Muscle of leg (tissue), 11 donors: ENCODE data around the gene NPAS2. TPM values are rescaled to one million over a fixed set of nuclear protein-coding genes. Genes with fewer than 3 reads are reported as not detected.

ENCODE experiments used
- DNase-seq: peaks from one replicate; pipeline ENCODE4 v3.0.0; 2013
- H3K27ac ChIP-seq: one replicate; pipeline ENCODE4 v1.5.1; 2013; ENCODE audit warnings: mild to moderate bottlenecking, low read length, control low read depth
- H3K27me3 ChIP-seq: one replicate; pipeline ENCODE4 v1.6.1; 2013; ENCODE audit warnings: low read length; ENCODE audit not compliant: control insufficient read depth, insufficient read depth
- H3K36me3 ChIP-seq: one replicate; pipeline ENCODE4 v1.6.1; 2013; ENCODE audit warnings: low read length; ENCODE audit not compliant: control insufficient read depth, insufficient read depth
- H3K4me1 ChIP-seq: one replicate; pipeline ENCODE4 v1.6.1; 2013; ENCODE audit warnings: low read length; ENCODE audit not compliant: control insufficient read depth, insufficient read depth
- H3K4me3 ChIP-seq: one replicate; pipeline ENCODE4 v1.5.1; 2013; ENCODE audit warnings: low read length, control low read depth
- H3K9me3 ChIP-seq: replicated peaks from 2 replicates; pipeline ENCODE4 v1.6.1; 2013; ENCODE audit warnings: low read depth, low read length; ENCODE audit not compliant: control insufficient read depth
- WGBS: methylation state at CpG from one replicate; pipeline ENCODE4 v1.1.5; 2013; ENCODE audit warnings: missing lambda C conversion rate; ENCODE audit not compliant: insufficient coverage; 5-methylcytosine and 5-hydroxymethylcytosine counted together
- polyA plus RNA-seq, 8 donors: library from polyadenylated mRNA; unstranded; fragments of 120-200 nt; gene quantifications; one replicate each; pipeline versions ENCODE4 v1.2.1 to v1.2.3, GENCODE V29; 2013; ENCODE audit warnings: inconsistent platforms in 1 of 8, low replicate concordance in 1 of 8; ENCODE audit not compliant: insufficient read length in 8 of 8, insufficient read depth in 1 of 8
- total RNA-seq: library from RNA; stranded (reverse); fragments of 120-200 nt; gene quantifications from one replicate; pipeline ENCODE4 v1.2.4, GENCODE V29; 2013

The NPAS2 gene
- total and polyA plus RNA-seq, 9 donors: 2.9 to 18.5 (median 8.9) TPM

GRCh38 chr2:100879296-100879695, 59.4 kb downstream of the NPAS2 start:
- Histone ChIP-seq H3K36me3 (no peaks in the 10 kb centered on the region), H3K4me3 (no peak overlapping the region), H3K4me1 (peaks cover 12% of the 10 kb centered on the region), H3K27me3 (no peaks in the 10 kb centered on the region), H3K27ac (no peak overlapping the region), H3K9me3 (peaks cover 2% of the 10 kb centered on the region)
- 70% methylated on average over 2 of the region's 3 CpGs for WGBS
- DNase-seq: no peak

- H3K27me3 ChIP-seq: no peaks in the 10 kb centered on the region
- no CpG with 5 or more reads among the region's 5 CpGs for WGBS
- DNase-seq: no peak
- H3K36me3 ChIP-seq: no peaks in the 10 kb centered on the region
- peaks cover 12% of the 10 kb centered on the region for H3K4me1 ChIP-seq
- H3K4me3 ChIP-seq: no peak overlapping the region
- no peaks in the 10 kb centered on the region for H3K9me3 ChIP-seq
- H3K27ac ChIP-seq: no peak overlapping the region
These were observed 60.1 kb downstream of the NPAS2 start for GRCh38 chr2:100880036-100880435.

- Histone ChIP-seq H3K36me3 (no peaks in the 10 kb centered on the region), H3K27me3 (no peaks in the 10 kb centered on the region), H3K4me3 (no peak overlapping the region), H3K9me3 (no peaks in the 10 kb centered on the region), H3K27ac (no peak overlapping the region), H3K4me1 (peaks cover 12% of the 10 kb centered on the region)
- 76% methylated on average over 5 of the region's 7 CpGs for WGBS
- DNase-seq: no peak
These were observed 60.8 kb downstream of the NPAS2 start for GRCh38 chr2:100880730-100881129.

- Histone ChIP-seq H3K27ac (no peak overlapping the region), H3K4me3 (no peak overlapping the region), H3K27me3 (no peaks in the 10 kb centered on the region), H3K9me3 (no peaks in the 10 kb centered on the region), H3K4me1 (peaks cover 5% of the 10 kb centered on the region), H3K36me3 (no peaks in the 10 kb centered on the region)
- DNase-seq: no peak
- WGBS: 84% methylated on average over 6 of the region's 11 CpGs
These were observed 63.0 kb downstream of the NPAS2 start for GRCh38 chr2:100882645-100883613.

- no peak overlapping the region for H3K27ac ChIP-seq
- H3K4me1 ChIP-seq: peaks cover 2% of the 10 kb centered on the region
- no peaks in the 10 kb centered on the region for H3K9me3 ChIP-seq
- H3K27me3 ChIP-seq: no peaks in the 10 kb centered on the region
- no peak for DNase-seq
- WGBS: no CpG with 5 or more reads among the region's 3 CpGs
- H3K4me3 ChIP-seq: no peak overlapping the region
- H3K36me3 ChIP-seq: no peaks in the 10 kb centered on the region
These were observed 64.2 kb downstream of the NPAS2 start for GRCh38 chr2:100884145-100884621.

GRCh38 chr2:100886085-100886484, 66.1 kb downstream of the NPAS2 start:
- no peak overlapping the region for H3K4me3 ChIP-seq
- no peaks in the 10 kb centered on the region for H3K27me3 ChIP-seq
- 67% methylated on average over 1 of the region's 4 CpGs for WGBS
- H3K36me3 ChIP-seq: no peaks in the 10 kb centered on the region
- H3K4me1 ChIP-seq: peaks cover 2% of the 10 kb centered on the region
- no peak overlapping the region for H3K27ac ChIP-seq
- no peak for DNase-seq
- H3K9me3 ChIP-seq: no peaks in the 10 kb centered on the region

GRCh38 chr2:100887039-100887578, 67.2 kb downstream of the NPAS2 start:
- Histone ChIP-seq H3K4me3 (no peak overlapping the region), H3K27ac (no peak overlapping the region), H3K9me3 (no peaks in the 10 kb centered on the region), H3K4me1 (peaks cover 2% of the 10 kb centered on the region), H3K27me3 (no peaks in the 10 kb centered on the region), H3K36me3 (no peaks in the 10 kb centered on the region)
- 65% methylated on average over 2 of the region's 11 CpGs for WGBS
- DNase-seq: no peak

- H3K27me3 ChIP-seq: no peaks in the 10 kb centered on the region
- H3K9me3 ChIP-seq: no peaks in the 10 kb centered on the region
- DNase-seq: no peak
- H3K4me1 ChIP-seq: peaks cover 2% of the 10 kb centered on the region
- 92% methylated on average over 11 of the region's 14 CpGs for WGBS
- no peaks in the 10 kb centered on the region for H3K36me3 ChIP-seq
- no peak overlapping the region for H3K4me3 ChIP-seq
- H3K27ac ChIP-seq: no peak overlapping the region
These were observed 68.0 kb downstream of the NPAS2 start for GRCh38 chr2:100887713-100888495.

GRCh38 chr2:100888601-100889000, 68.7 kb downstream of the NPAS2 start:
- H3K36me3 ChIP-seq: no peaks in the 10 kb centered on the region
- no peaks in the 10 kb centered on the region for H3K9me3 ChIP-seq
- 100% methylated on average over 2 of the region's 3 CpGs for WGBS
- no peak overlapping the region for H3K4me3 ChIP-seq
- no peak overlapping the region for H3K27ac ChIP-seq
- H3K27me3 ChIP-seq: no peaks in the 10 kb centered on the region
- peaks cover 2% of the 10 kb centered on the region for H3K4me1 ChIP-seq
- no peak for DNase-seq

- Histone ChIP-seq H3K9me3 (no peaks in the 10 kb centered on the region), H3K27ac (no peak overlapping the region), H3K27me3 (no peaks in the 10 kb centered on the region), H3K4me1 (peaks cover 2% of the 10 kb centered on the region), H3K4me3 (no peak overlapping the region), H3K36me3 (no peaks in the 10 kb centered on the region)
- DNase-seq: no peak
- WGBS: 14% methylated on average over 1 of the region's 6 CpGs
These were observed 69.3 kb downstream of the NPAS2 start for GRCh38 chr2:100889286-100889685.
